SK-N-SH (cell line): ENCODE results near the gene SPSB1. TPM values are rescaled to one million over a fixed set of nuclear protein-coding genes. Genes with fewer than 3 reads are reported as not detected.

Experiments used
- CTCF ChIA-PET: fragments of 300-600, 350-600 bp; formaldehyde crosslinking; extraction: SDS; loops from one replicate; lab custom pipeline; 2021; lab: Yijun Ruan, JAX
- POLR2A ChIA-PET: fragments of 350-600 bp; sonication (Branson Sonifier 250); formaldehyde crosslinking; extraction: SDS; loops from one replicate; lab custom pipeline; 2020; ENCODE audit warnings: antibody characterized with exemption, inconsistent platforms; lab: Yijun Ruan, JAX
- DNase-seq: peaks from one replicate; pipeline ENCODE4 v3.0.0; 2012
- H2AFZ ChIP-seq: fragments of 200-600 bp; sonication (generic); 2 replicates; pipeline ENCODE4 v1.8.1; 2016; ENCODE audit warnings: antibody characterized with exemption, mild to moderate bottlenecking, low read depth
- H3F3A ChIP-seq: fragments of 200-600 bp; sonication (generic); replicated peaks from 2 replicates; pipeline ENCODE3; 2016; ENCODE audit warnings: antibody characterized with exemption, mild to moderate bottlenecking; ENCODE audit not compliant: insufficient read depth
- H3K27ac ChIP-seq, 2 experiments: fragments of 200-500 bp in 1 of 2; fragments of 200-600 bp in 1 of 2; sonication (Bioruptor generic) in 1 of 2; sonication (generic), shearing (Covaris generic) in 1 of 2; 2 replicates each; pipeline versions ENCODE4 v1.5.1 to v1.6.1; 2014 to 2016; ENCODE audit warnings: low read depth in 2 of 2, inconsistent platforms in 1 of 2, low read length in 1 of 2, mild to moderate bottlenecking in 1 of 2, mixed read lengths in 1 of 2
- H3K27me3 ChIP-seq: fragments of 200-600 bp; sonication (generic), shearing (Covaris generic); 2 replicates; pipeline ENCODE4 v1.6.1; 2016; ENCODE audit warnings: mixed run types; ENCODE audit not compliant: insufficient read depth
- H3K36me3 ChIP-seq, 2 experiments: fragments of 200-500 bp in 1 of 2; fragments of 200-600 bp in 1 of 2; sonication (Bioruptor generic) in 1 of 2; sonication (generic) in 1 of 2; replicated peaks in 1 of 2; 2 replicates each; pipeline versions ENCODE3 to v1.5.1; 2014 to 2016; ENCODE audit warnings: low read length in 1 of 2, mild to moderate bottlenecking in 1 of 2; ENCODE audit not compliant: insufficient read depth in 2 of 2, control insufficient read depth in 1 of 2
- H3K4me1 ChIP-seq, 2 experiments: fragments of 200-500 bp in 1 of 2; fragments of 200-600 bp in 1 of 2; sonication (Bioruptor generic) in 1 of 2; sonication (generic), shearing (Covaris generic) in 1 of 2; 2 replicates each; pipeline versions ENCODE4 v1.5.1 to v1.6.1; 2014 to 2016; ENCODE audit warnings: low read depth in 1 of 2, low read length in 1 of 2, mixed run types in 1 of 2; ENCODE audit not compliant: insufficient read depth in 2 of 2, control insufficient read depth in 1 of 2
- H3K4me2 ChIP-seq: fragments of 200-600 bp; sonication (generic), shearing (Covaris generic); 2 replicates; pipeline ENCODE4 v1.6.1; 2017; ENCODE audit warnings: mixed run types
- H3K4me3 ChIP-seq, 2 experiments: fragments of 200-500 bp in 1 of 2; fragments of 200-600 bp in 1 of 2; sonication (Bioruptor generic) in 1 of 2; sonication (generic), shearing (Covaris generic) in 1 of 2; 2 replicates each; pipeline versions ENCODE4 v1.5.1 to v1.8.1; 2014 to 2016; ENCODE audit warnings: low read depth in 2 of 2, inconsistent platforms in 1 of 2, low read length in 1 of 2, mild to moderate bottlenecking in 1 of 2, mixed read lengths in 1 of 2, moderate library complexity in 1 of 2
- H3K79me2 ChIP-seq: fragments of 200-600 bp; sonication (generic); 2 replicates; pipeline ENCODE4 v1.8.1; 2017; ENCODE audit warnings: mild to moderate bottlenecking; ENCODE audit not compliant: insufficient read depth
- H3K9ac ChIP-seq: fragments of 200-600 bp; sonication (generic); 2 replicates; pipeline ENCODE4 v1.6.1; 2017; ENCODE audit warnings: mixed run types
- H3K9me2 ChIP-seq: fragments of 200-600 bp; sonication (generic); 2 replicates; pipeline ENCODE4 v1.6.1; 2017; ENCODE audit warnings: mixed run types
- H3K9me3 ChIP-seq: fragments of 200-600 bp; sonication (generic); 2 replicates; pipeline ENCODE4 v1.6.1; 2017; ENCODE audit warnings: mixed run types, mild to moderate bottlenecking, moderate library complexity
- H4K20me1 ChIP-seq: fragments of 200-600 bp; sonication (generic); 2 replicates; pipeline ENCODE4 v1.6.1; 2017; ENCODE audit warnings: mild to moderate bottlenecking, mixed run types; ENCODE audit not compliant: insufficient read depth
- FOSL2 ChIP-seq: IDR thresholded peaks from 2 replicates; pipeline ENCODE4 v1.4.0; 2012; ENCODE audit warnings: low read depth, mild to moderate bottlenecking, moderate library complexity, borderline replicate concordance
- FOXM1 ChIP-seq: IDR thresholded peaks from 2 replicates; pipeline ENCODE4 v1.4.0; 2012; ENCODE audit warnings: low read depth, mild to moderate bottlenecking
- GATA2 ChIP-seq: sonication (generic); formaldehyde crosslinking; IDR thresholded peaks from 2 replicates; pipeline ENCODE4 v1.5.0; 2020; ENCODE audit warnings: mild to moderate bottlenecking, missing genetic modification reagents
- JUND ChIP-seq: IDR thresholded peaks from 2 replicates; pipeline ENCODE4 v1.4.0; 2012
- MEF2A ChIP-seq: IDR thresholded peaks from 2 replicates; pipeline ENCODE4 v1.4.0; 2012; ENCODE audit warnings: low read depth, borderline replicate concordance
- MXI1 ChIP-seq: IDR thresholded peaks from 2 replicates; pipeline ENCODE4 v1.6.1; 2012; ENCODE audit warnings: mild to moderate bottlenecking, low read depth, low read length, improper control_type of control experiment
- RAD21 ChIP-seq: IDR thresholded peaks from 2 replicates; pipeline ENCODE4 v1.6.1; 2012; ENCODE audit warnings: mild to moderate bottlenecking, low read length
- SIN3A ChIP-seq: IDR thresholded peaks from 2 replicates; pipeline ENCODE4 v1.6.1; 2012; ENCODE audit warnings: low read depth, mild to moderate bottlenecking, low read length, moderate library complexity, borderline replicate concordance
- TAF1 ChIP-seq: IDR thresholded peaks from 2 replicates; pipeline ENCODE4 v1.6.1; 2012; ENCODE audit warnings: low read depth, mild to moderate bottlenecking, low read length, moderate library complexity, borderline replicate concordance
- TCF12 ChIP-seq: IDR thresholded peaks from 2 replicates; pipeline ENCODE4 v1.4.0; 2012
- TEAD4 ChIP-seq: IDR thresholded peaks from 2 replicates; pipeline ENCODE4 v1.4.0; 2012; ENCODE audit warnings: mild to moderate bottlenecking, borderline replicate concordance; ENCODE audit not compliant: insufficient read depth
- WGBS: methylation state at CpG from one replicate; pipeline ENCODE4 v1.1.6; 2017; ENCODE audit warnings: low lambda C conversion rate; 5-methylcytosine and 5-hydroxymethylcytosine counted together
- polyA plus RNA-seq, 3 experiments: library from polyadenylated mRNA; depleted of rRNA; stranded (reverse); fragments of >200 nt; gene quantifications; 2 replicates each; pipeline ENCODE4 v1.2.3, GENCODE V29; 2012
- TF ChIP-seq, protein P1 (sequence below): fragments of 150-350 bp; IDR thresholded peaks from 2 replicates; pipeline ENCODE4 v1.6.1; 2016; ENCODE audit warnings: mild to moderate bottlenecking, low read depth, low read length
- TF ChIP-seq, protein P2 (sequence below): IDR thresholded peaks from 2 replicates; pipeline ENCODE4 v1.4.0; 2012; ENCODE audit warnings: low read depth
- TF ChIP-seq, protein P3 (sequence below): IDR thresholded peaks from 2 replicates; pipeline ENCODE4 v1.6.1; 2012; ENCODE audit warnings: mild to moderate bottlenecking, low read depth, low read length, moderate library complexity
- TF ChIP-seq, protein P4 (sequence below): IDR thresholded peaks from 2 replicates; pipeline ENCODE4 v1.4.0; 2012; ENCODE audit warnings: low read depth, borderline replicate concordance

Gene SPSB1
- polyA plus RNA-seq, 1 of the 3 experiments (the other 2 are of a cell fraction): 9.2 TPM

DNA sequence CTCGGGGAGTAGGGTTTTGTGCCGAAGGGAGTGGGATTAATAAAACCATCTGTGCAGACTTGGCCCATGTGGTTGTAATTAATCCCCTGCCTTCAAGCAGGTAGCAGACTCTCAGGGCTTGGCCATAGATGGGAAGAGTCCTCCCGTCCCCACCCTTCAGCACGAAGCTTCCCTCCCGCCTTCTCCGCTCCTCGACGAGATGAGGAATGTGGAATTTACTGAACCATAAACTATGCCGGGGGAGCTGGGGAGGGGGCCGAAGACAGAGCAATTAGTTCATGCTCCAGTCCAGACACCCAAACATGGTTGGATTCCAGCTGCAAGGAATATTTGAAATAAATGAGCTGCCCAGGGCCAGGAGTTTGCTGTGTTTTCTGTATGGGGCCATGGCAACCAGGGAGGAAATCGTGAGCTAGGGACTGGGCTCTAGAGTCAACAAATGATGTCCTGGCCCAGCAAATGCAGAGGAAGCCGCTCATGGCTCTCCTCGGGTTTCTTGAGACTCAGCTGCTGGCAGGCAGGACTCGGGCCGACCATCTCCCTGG is 78.8 kb downstream of the SPSB1 start:
- no peak overlapping the region for H3K4me3 ChIP-seq
- no peak for TF ChIP-seq MEF2A
- ChIA-PET POLR2A (interaction anchor here (0.6 to 0.8 kb wide), 2 partner anchors 28 to 255 kb away, joined by 3 read pairs; no protein-coding TSS in a partner anchor), CTCF (interaction anchor here (1.0 to 2.4 kb wide), 3 partner anchors 21 to 82 kb away, joined by 3 to 5 read pairs (median 3); no protein-coding TSS in a partner anchor)
- WGBS: 72% methylated on average over 14 of the region's 15 CpGs
- H3K36me3 ChIP-seq: no peaks in the 10 kb centered on the region
- H3F3A ChIP-seq: no peaks in the 10 kb centered on the region
- no peak overlapping the region for H2AFZ ChIP-seq
- no peak overlapping the region for H3K9ac ChIP-seq
- H3K79me2 ChIP-seq: no peaks in the 10 kb centered on the region
- no peaks in the 10 kb centered on the region for H3K27me3 ChIP-seq
- peak overlapping the region in 1 of 2 experiments; percentile 43; a peak in 2 of 4 replicates for H3K27ac ChIP-seq
- H3K9me2 ChIP-seq: no peaks in the 10 kb centered on the region
- no peaks in the 10 kb centered on the region for H3K9me3 ChIP-seq
- H3K4me1 ChIP-seq: peaks cover 0 to 15% of the 10 kb centered on the region in 2 experiments; a peak in 1 of 4 replicates
- H4K20me1 ChIP-seq: no peaks in the 10 kb centered on the region
- DNase-seq: peak; percentile 64
- H3K4me2 ChIP-seq: no peak overlapping the region

DNA sequence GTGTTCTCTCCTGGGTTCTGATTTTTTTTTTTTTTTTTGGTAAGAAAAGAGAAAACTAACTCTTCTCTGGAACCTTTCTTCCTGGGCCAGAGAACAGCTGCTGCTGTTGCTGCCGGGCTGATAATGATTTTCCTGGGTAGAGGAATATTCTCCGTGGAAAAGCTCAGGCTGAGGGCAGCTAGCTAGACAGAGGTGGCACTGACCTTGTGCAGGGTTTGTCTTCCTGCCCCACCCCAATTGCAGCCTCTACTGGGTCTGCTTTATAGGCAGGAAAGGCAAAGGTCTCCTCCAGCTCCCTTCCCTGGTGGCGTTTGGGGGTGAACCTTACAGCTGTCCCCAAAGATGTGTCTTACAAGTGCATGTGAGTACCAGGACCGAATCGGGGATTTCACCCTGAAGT is 79.3 kb downstream of the SPSB1 start:
- no peak for TF ChIP-seq FOXM1
- TF ChIP-seq GATA2: no peak
- TF ChIP-seq, all 33 proteins: peak for 0
- Histone ChIP-seq H3K36me3 (no peaks in the 10 kb centered on the region), H3K4me2 (no peak overlapping the region), H3K4me3 (no peak overlapping the region), H3K4me1 (peaks cover 0 to 15% of the 10 kb centered on the region in 2 experiments; a peak in 1 of 4 replicates), H3K9me3 (no peaks in the 10 kb centered on the region), H4K20me1 (no peaks in the 10 kb centered on the region), H3K9ac (no peak overlapping the region), H3K27ac (peak overlapping the region in 1 of 2 experiments; percentile 43; a peak in 2 of 4 replicates), H3K9me2 (no peaks in the 10 kb centered on the region), H3K79me2 (no peaks in the 10 kb centered on the region), H2AFZ (no peak overlapping the region), H3F3A (no peaks in the 10 kb centered on the region), H3K27me3 (no peaks in the 10 kb centered on the region)
- CTCF ChIA-PET: interaction anchor here (1.0 to 2.4 kb wide), 3 partner anchors 21 to 83 kb away, joined by 3 to 5 read pairs (median 3); no protein-coding TSS in a partner anchor
- DNase-seq: no peak
- WGBS: 84% methylated on average over 4 of the region's 5 CpGs
- POLR2A ChIA-PET: interaction anchor here (0.6 to 0.8 kb wide), 2 partner anchors 28 to 256 kb away, joined by 3 read pairs; no protein-coding TSS in a partner anchor

DNA sequence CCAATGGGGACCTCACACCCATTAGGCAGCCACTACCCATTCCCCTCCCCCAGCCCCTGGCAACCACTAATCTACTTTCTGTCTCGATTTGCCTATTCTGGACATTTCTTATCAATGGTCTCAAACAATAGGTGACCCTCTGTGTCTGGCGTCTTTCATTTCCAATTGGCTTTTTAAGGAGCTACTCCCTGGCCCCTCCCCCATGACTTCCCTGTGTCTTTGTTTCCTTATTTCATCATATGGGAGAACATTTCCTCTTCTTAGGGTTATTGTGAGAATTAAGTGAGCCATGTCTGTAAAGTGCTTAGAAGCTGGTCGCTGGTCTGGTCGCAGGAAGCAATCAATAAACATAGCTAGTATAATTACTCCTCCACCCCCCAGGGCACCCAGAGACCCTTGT is 80.9 kb downstream of the SPSB1 start:
- H4K20me1 ChIP-seq: no peaks in the 10 kb centered on the region
- POLR2A ChIA-PET: no interaction called here
- no peak overlapping the region for H2AFZ ChIP-seq
- no peak overlapping the region for H3K27ac ChIP-seq
- no peaks in the 10 kb centered on the region for H3F3A ChIP-seq
- H3K36me3 ChIP-seq: no peaks in the 10 kb centered on the region
- no peak overlapping the region for H3K4me3 ChIP-seq
- CTCF ChIA-PET: interaction anchor here (1.5 to 2.4 kb wide), 2 partner anchors 9 to 84 kb away, joined by 3 to 5 read pairs; no protein-coding TSS in a partner anchor
- no peaks in the 10 kb centered on the region for H3K9me3 ChIP-seq
- H3K27me3 ChIP-seq: no peaks in the 10 kb centered on the region
- no peak for DNase-seq
- no peaks in the 10 kb centered on the region for H3K79me2 ChIP-seq
- H3K4me1 ChIP-seq: peaks cover 0 to 15% of the 10 kb centered on the region in 2 experiments; a peak in 1 of 4 replicates
- no peak overlapping the region for H3K9ac ChIP-seq
- no peak overlapping the region for H3K4me2 ChIP-seq
- 98% methylated on average over 4 of the region's 4 CpGs for WGBS
- no peaks in the 10 kb centered on the region for H3K9me2 ChIP-seq
- TF ChIP-seq, protein P1, sequence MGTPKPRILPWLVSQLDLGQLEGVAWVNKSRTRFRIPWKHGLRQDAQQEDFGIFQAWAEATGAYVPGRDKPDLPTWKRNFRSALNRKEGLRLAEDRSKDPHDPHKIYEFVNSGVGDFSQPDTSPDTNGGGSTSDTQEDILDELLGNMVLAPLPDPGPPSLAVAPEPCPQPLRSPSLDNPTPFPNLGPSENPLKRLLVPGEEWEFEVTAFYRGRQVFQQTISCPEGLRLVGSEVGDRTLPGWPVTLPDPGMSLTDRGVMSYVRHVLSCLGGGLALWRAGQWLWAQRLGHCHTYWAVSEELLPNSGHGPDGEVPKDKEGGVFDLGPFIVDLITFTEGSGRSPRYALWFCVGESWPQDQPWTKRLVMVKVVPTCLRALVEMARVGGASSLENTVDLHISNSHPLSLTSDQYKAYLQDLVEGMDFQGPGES: no peak
- TF ChIP-seq, protein P2, sequence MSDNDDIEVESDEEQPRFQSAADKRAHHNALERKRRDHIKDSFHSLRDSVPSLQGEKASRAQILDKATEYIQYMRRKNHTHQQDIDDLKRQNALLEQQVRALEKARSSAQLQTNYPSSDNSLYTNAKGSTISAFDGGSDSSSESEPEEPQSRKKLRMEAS: no peak
- TF ChIP-seq TAF1 (no peak), FOXM1 (no peak), MEF2A (no peak), GATA2 (no peak), JUND (no peak), SIN3A (no peak), MXI1 (no peak), TEAD4 (no peak), FOSL2 (no peak), RAD21 (no peak), TCF12 (no peak)
- TF ChIP-seq, protein P3, sequence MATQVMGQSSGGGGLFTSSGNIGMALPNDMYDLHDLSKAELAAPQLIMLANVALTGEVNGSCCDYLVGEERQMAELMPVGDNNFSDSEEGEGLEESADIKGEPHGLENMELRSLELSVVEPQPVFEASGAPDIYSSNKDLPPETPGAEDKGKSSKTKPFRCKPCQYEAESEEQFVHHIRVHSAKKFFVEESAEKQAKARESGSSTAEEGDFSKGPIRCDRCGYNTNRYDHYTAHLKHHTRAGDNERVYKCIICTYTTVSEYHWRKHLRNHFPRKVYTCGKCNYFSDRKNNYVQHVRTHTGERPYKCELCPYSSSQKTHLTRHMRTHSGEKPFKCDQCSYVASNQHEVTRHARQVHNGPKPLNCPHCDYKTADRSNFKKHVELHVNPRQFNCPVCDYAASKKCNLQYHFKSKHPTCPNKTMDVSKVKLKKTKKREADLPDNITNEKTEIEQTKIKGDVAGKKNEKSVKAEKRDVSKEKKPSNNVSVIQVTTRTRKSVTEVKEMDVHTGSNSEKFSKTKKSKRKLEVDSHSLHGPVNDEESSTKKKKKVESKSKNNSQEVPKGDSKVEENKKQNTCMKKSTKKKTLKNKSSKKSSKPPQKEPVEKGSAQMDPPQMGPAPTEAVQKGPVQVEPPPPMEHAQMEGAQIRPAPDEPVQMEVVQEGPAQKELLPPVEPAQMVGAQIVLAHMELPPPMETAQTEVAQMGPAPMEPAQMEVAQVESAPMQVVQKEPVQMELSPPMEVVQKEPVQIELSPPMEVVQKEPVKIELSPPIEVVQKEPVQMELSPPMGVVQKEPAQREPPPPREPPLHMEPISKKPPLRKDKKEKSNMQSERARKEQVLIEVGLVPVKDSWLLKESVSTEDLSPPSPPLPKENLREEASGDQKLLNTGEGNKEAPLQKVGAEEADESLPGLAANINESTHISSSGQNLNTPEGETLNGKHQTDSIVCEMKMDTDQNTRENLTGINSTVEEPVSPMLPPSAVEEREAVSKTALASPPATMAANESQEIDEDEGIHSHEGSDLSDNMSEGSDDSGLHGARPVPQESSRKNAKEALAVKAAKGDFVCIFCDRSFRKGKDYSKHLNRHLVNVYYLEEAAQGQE: no peak
- TF ChIP-seq, protein P4, sequence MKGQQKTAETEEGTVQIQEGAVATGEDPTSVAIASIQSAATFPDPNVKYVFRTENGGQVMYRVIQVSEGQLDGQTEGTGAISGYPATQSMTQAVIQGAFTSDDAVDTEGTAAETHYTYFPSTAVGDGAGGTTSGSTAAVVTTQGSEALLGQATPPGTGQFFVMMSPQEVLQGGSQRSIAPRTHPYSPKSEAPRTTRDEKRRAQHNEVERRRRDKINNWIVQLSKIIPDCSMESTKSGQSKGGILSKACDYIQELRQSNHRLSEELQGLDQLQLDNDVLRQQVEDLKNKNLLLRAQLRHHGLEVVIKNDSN: no peak
